Sigmoid colon (tissue), 3 donors: ENCODE measurements around the gene LSM2.

Source experiments
- POLR2A ChIP-seq, 2 donors: fragments of 450-650 bp; IDR thresholded peaks; one replicate each; pipeline ENCODE4 v1.6.1; 2016; ENCODE audit warnings: antibody characterized with exemption in 2 of 2, mild to moderate bottlenecking in 2 of 2, moderate library complexity in 2 of 2
- TF ChIP-seq, protein P1 (sequence below), 4 experiments: fragments of 450-650 bp in 3 of 4; fragments of 200-600 bp in 1 of 4; IDR thresholded peaks; one replicate each; pipeline ENCODE4 v1.5.1; 2016 to 2019; ENCODE audit warnings: antibody characterized with exemption in 4 of 4, mild to moderate bottlenecking in 3 of 4, moderate library complexity in 2 of 4

DNA sequence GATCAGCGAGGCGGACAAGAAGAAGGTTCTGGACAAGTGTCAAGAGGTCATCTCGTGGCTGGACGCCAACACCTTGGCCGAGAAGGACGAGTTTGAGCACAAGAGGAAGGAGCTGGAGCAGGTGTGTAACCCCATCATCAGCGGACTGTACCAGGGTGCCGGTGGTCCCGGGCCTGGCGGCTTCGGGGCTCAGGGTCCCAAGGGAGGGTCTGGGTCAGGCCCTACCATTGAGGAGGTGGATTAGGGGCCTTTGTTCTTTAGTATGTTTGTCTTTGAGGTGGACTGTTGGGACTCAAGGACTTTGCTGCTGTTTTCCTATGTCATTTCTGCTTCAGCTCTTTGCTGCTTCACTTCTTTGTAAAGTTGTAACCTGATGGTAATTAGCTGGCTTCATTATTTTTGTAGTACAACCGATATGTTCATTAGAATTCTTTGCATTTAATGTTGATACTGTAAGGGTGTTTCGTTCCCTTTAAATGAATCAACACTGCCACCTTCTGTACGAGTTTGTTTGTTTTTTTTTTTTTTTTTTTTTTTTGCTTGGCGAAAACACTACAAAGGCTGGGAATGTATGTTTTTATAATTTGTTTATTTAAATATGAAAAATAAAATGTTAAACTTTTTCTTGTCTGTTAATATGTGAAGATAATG, 23.0 kb upstream of the LSM2 start:
- TF ChIP-seq, protein P1, sequence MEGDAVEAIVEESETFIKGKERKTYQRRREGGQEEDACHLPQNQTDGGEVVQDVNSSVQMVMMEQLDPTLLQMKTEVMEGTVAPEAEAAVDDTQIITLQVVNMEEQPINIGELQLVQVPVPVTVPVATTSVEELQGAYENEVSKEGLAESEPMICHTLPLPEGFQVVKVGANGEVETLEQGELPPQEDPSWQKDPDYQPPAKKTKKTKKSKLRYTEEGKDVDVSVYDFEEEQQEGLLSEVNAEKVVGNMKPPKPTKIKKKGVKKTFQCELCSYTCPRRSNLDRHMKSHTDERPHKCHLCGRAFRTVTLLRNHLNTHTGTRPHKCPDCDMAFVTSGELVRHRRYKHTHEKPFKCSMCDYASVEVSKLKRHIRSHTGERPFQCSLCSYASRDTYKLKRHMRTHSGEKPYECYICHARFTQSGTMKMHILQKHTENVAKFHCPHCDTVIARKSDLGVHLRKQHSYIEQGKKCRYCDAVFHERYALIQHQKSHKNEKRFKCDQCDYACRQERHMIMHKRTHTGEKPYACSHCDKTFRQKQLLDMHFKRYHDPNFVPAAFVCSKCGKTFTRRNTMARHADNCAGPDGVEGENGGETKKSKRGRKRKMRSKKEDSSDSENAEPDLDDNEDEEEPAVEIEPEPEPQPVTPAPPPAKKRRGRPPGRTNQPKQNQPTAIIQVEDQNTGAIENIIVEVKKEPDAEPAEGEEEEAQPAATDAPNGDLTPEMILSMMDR (IDR thresholded peaks at IDR 0.05), result peak in 2 of 4 experiments; percentile 25 to 36
- TF ChIP-seq POLR2A (IDR thresholded peaks at IDR 0.05), result no peak
